IMR-90 (cell line): ENCODE measurements around the gene SLC9A9. TPM values are rescaled to one million over a fixed set of nuclear protein-coding genes. Genes with fewer than 3 reads are reported as not detected.

Experiments used
- ATAC-seq: fragments of 200-7000 bp; cut with Tn5 transposase; 2 replicates; pipeline ENCODE4 v1.9.1; 2020; ENCODE audit warnings: low read depth, mild to moderate bottlenecking, moderate library complexity
- BruUV-seq: library from RNA; stranded (reverse); fragments of 400-500 nt; replicated peaks from 2 replicates; lab custom pipeline; 2021; lab: Mats Ljungman, UMichigan
- CTCF ChIA-PET: fragments of 300-600 bp; formaldehyde crosslinking; extraction: SDS; loops from one replicate; lab custom pipeline; 2021; ENCODE audit warnings: antibody characterized with exemption; lab: Yijun Ruan, JAX
- POLR2A ChIA-PET: fragments of 300-600 bp; sonication (Branson Sonifier 250); formaldehyde crosslinking; loops from one replicate; lab custom pipeline; 2022; ENCODE audit warnings: antibody characterized with exemption; ENCODE audit not compliant: unreplicated experiment; lab: Charles Lee
- DNase-seq: peaks from one replicate; pipeline ENCODE4 v3.0.0; 2013
- H2AFZ ChIP-seq: replicated peaks from 2 replicates; pipeline ENCODE3; 2013; ENCODE audit warnings: low read length, mild to moderate bottlenecking; ENCODE audit not compliant: poor library complexity
- H2AK5ac ChIP-seq: 2 replicates; pipeline ENCODE4 v1.6.1; 2013; ENCODE audit warnings: low read depth, low read length, inconsistent platforms
- H2AK9ac ChIP-seq: replicated peaks from 2 replicates; pipeline ENCODE3; 2013; ENCODE audit warnings: mild to moderate bottlenecking, low read depth, low read length, moderate library complexity; ENCODE audit not compliant: poor library complexity
- H2BK120ac ChIP-seq: 2 replicates; pipeline ENCODE4 v1.6.1; 2013; ENCODE audit warnings: low read depth, low read length, inconsistent platforms
- H2BK15ac ChIP-seq: 3 replicates; pipeline ENCODE4 v1.6.1; 2013; ENCODE audit warnings: low read depth, low read length, inconsistent platforms
- H2BK20ac ChIP-seq: 2 replicates; pipeline ENCODE4 v1.6.1; 2013; ENCODE audit warnings: low read depth, mild to moderate bottlenecking, inconsistent platforms, low read length, moderate library complexity
- H2BK5ac ChIP-seq: 2 replicates; pipeline ENCODE4 v1.6.1; 2013; ENCODE audit warnings: mild to moderate bottlenecking, low read depth, low read length, inconsistent platforms; ENCODE audit not compliant: poor library complexity, severe bottlenecking
- H3K14ac ChIP-seq: replicated peaks from 2 replicates; pipeline ENCODE4 v1.6.1; 2013; ENCODE audit warnings: low read depth, low read length, inconsistent platforms
- H3K18ac ChIP-seq: 2 replicates; pipeline ENCODE4 v1.6.1; 2013; ENCODE audit warnings: low read depth, low read length, control low read depth
- H3K23ac ChIP-seq: 2 replicates; pipeline ENCODE4 v1.6.1; 2013; ENCODE audit warnings: low read depth, low read length, inconsistent platforms
- H3K27ac ChIP-seq: 2 replicates; pipeline ENCODE4 v1.5.1; 2013; ENCODE audit warnings: mild to moderate bottlenecking, control low read depth, low read length; ENCODE audit not compliant: insufficient read depth
- H3K27me3 ChIP-seq: 2 replicates; pipeline ENCODE4 v1.6.1; 2013; ENCODE audit warnings: low read length; ENCODE audit not compliant: control insufficient read depth, insufficient read depth
- H3K36me3 ChIP-seq: 2 replicates; pipeline ENCODE4 v1.6.1; 2013; ENCODE audit warnings: low read length, mixed read lengths; ENCODE audit not compliant: control insufficient read depth, insufficient read depth
- H3K4ac ChIP-seq: 2 replicates; pipeline ENCODE4 v1.6.1; 2013; ENCODE audit warnings: low read depth, low read length, inconsistent platforms
- H3K4me1 ChIP-seq: 2 replicates; pipeline ENCODE4 v1.6.1; 2013; ENCODE audit warnings: low read length, mixed read lengths; ENCODE audit not compliant: control insufficient read depth, insufficient read depth
- H3K4me2 ChIP-seq: 2 replicates; pipeline ENCODE4 v1.6.1; 2013; ENCODE audit warnings: low read depth, mild to moderate bottlenecking, control low read depth, low read length, moderate library complexity
- H3K4me3 ChIP-seq: 2 replicates; pipeline ENCODE4 v1.5.1; 2013; ENCODE audit warnings: low read depth, mild to moderate bottlenecking, control low read depth, low read length, moderate library complexity; ENCODE audit not compliant: insufficient read depth
- H3K56ac ChIP-seq: 2 replicates; pipeline ENCODE4 v1.6.1; 2013; ENCODE audit warnings: low read length, inconsistent platforms; ENCODE audit not compliant: insufficient read depth; ENCODE audit errors: extremely low read depth
- H3K79me1 ChIP-seq, 2 experiments: 2 replicates each; pipeline ENCODE4 v1.6.1; 2013; ENCODE audit warnings: low read length in 2 of 2, inconsistent platforms in 1 of 2, low read depth in 1 of 2
- H3K9ac ChIP-seq: 2 replicates; pipeline ENCODE4 v1.6.1; 2013; ENCODE audit warnings: low read depth, low read length, control low read depth
- H3K9me1 ChIP-seq: 2 replicates; pipeline ENCODE4 v1.6.1; 2013; ENCODE audit warnings: low read length, inconsistent platforms; ENCODE audit not compliant: insufficient read depth
- H3K9me3 ChIP-seq: 2 replicates; pipeline ENCODE4 v1.6.1; 2013; ENCODE audit warnings: low read length; ENCODE audit not compliant: control insufficient read depth, insufficient read depth
- H4K20me1 ChIP-seq: 2 replicates; pipeline ENCODE4 v1.6.1; 2013; ENCODE audit warnings: low read length, inconsistent platforms; ENCODE audit not compliant: insufficient read depth
- H4K5ac ChIP-seq: 2 replicates; pipeline ENCODE4 v1.6.1; 2013; ENCODE audit warnings: mild to moderate bottlenecking, low read depth, low read length, control low read depth
- H4K8ac ChIP-seq, 2 experiments: 2 replicates each; pipeline ENCODE4 v1.6.1; 2013; ENCODE audit warnings: low read depth in 2 of 2, low read length in 2 of 2, control low read depth in 1 of 2, inconsistent platforms in 1 of 2
- H4K91ac ChIP-seq: 2 replicates; pipeline ENCODE4 v1.6.1; 2013; ENCODE audit warnings: low read depth, low read length, inconsistent platforms; ENCODE audit not compliant: insufficient read depth
- BHLHE40 ChIP-seq: fragments of 150-350 bp; IDR thresholded peaks from 2 replicates; pipeline ENCODE4 v1.6.1; 2016; ENCODE audit warnings: mild to moderate bottlenecking, low read depth, low read length
- CEBPB ChIP-seq: IDR thresholded peaks from 2 replicates; pipeline ENCODE4 v1.6.1; 2012; ENCODE audit warnings: low read depth, low read length, improper control_type of control experiment
- CHD1 ChIP-seq: IDR thresholded peaks from 2 replicates; pipeline ENCODE4 v1.6.1; 2012; ENCODE audit warnings: low read depth, low read length, improper control_type of control experiment
- CTCF ChIP-seq: conservative IDR thresholded peaks from 2 replicates; pipeline ENCODE4 v1.5.1; 2012; ENCODE audit warnings: mild to moderate bottlenecking, low read depth, low read length, improper control_type of control experiment
- ELK1 ChIP-seq: fragments of 150-350 bp; IDR thresholded peaks from 2 replicates; pipeline ENCODE4 v1.6.1; 2016; ENCODE audit warnings: low read depth, mild to moderate bottlenecking, low read length, moderate library complexity, borderline replicate concordance
- FOS ChIP-seq: fragments of 150-350 bp; IDR thresholded peaks from 2 replicates; pipeline ENCODE4 v1.6.1; 2016; ENCODE audit warnings: low read depth, low read length
- MAFK ChIP-seq: IDR thresholded peaks from 2 replicates; pipeline ENCODE4 v1.6.1; 2012; ENCODE audit warnings: low read depth, low read length, improper control_type of control experiment
- MAZ ChIP-seq: IDR thresholded peaks from 2 replicates; pipeline ENCODE4 v1.6.1; 2012; ENCODE audit warnings: low read depth, mild to moderate bottlenecking, low read length, improper control_type of control experiment, moderate library complexity, borderline replicate concordance
- MXI1 ChIP-seq: IDR thresholded peaks from 2 replicates; pipeline ENCODE4 v1.6.1; 2012; ENCODE audit warnings: low read depth, mild to moderate bottlenecking, low read length, moderate library complexity, borderline replicate concordance
- NFE2L2 ChIP-seq: fragments of 150-350 bp; IDR thresholded peaks from 2 replicates; pipeline ENCODE4 v1.6.1; 2016; ENCODE audit warnings: low read depth, mild to moderate bottlenecking, low read length
- POLR2A ChIP-seq: IDR thresholded peaks from 2 replicates; pipeline ENCODE4 v1.6.1; 2012; ENCODE audit warnings: mild to moderate bottlenecking, low read depth, low read length
- RAD21 ChIP-seq: IDR thresholded peaks from 2 replicates; pipeline ENCODE4 v1.6.1; 2012; ENCODE audit warnings: low read length, improper control_type of control experiment
- RCOR1 ChIP-seq: IDR thresholded peaks from 2 replicates; pipeline ENCODE4 v1.6.1; 2012; ENCODE audit warnings: mild to moderate bottlenecking, low read length, improper control_type of control experiment; ENCODE audit not compliant: insufficient replicate concordance
- RFX5 ChIP-seq: IDR thresholded peaks from 2 replicates; pipeline ENCODE4 v1.8.0; 2012; ENCODE audit warnings: low read depth, mild to moderate bottlenecking, low read length, moderate library complexity
- SMC3 ChIP-seq: fragments of 150-350 bp; IDR thresholded peaks from 2 replicates; pipeline ENCODE4 v1.6.1; 2016; ENCODE audit warnings: low read depth, mild to moderate bottlenecking, antibody characterized with exemption, low read length, moderate library complexity
- USF2 ChIP-seq: fragments of 150-350 bp; IDR thresholded peaks from 2 replicates; pipeline ENCODE4 v1.6.1; 2017; ENCODE audit warnings: mild to moderate bottlenecking, antibody characterized with exemption, low read length, low read depth
- dilution Hi-C: fragments of 300-500 bp; cut with HindIII; formaldehyde crosslinking; loops from one replicate; pipeline ENCODE4 v1.14.3; 2018; ENCODE audit warnings: low sequenced_read_pairs; ENCODE audit not compliant: unreplicated experiment
- in situ Hi-C: fragments of 300-500 bp; cut with MboI; formaldehyde crosslinking; loops from 3 replicates; pipeline ENCODE4 v1.14.3; 2019; ENCODE audit warnings: low sequenced_read_pairs, inconsistent platforms, mixed read lengths
- intact Hi-C: fragments of 100-400 bp; cut with micrococcal nuclease; formaldehyde crosslinking; loops from 2 replicates; pipeline ENCODE4 v1.10.0; 2022
- polyA plus RNA-seq, 3 experiments: library from polyadenylated mRNA; depleted of rRNA; stranded (reverse); fragments of >200 nt; gene quantifications; 2 replicates each; pipeline ENCODE4 v1.2.3, GENCODE V29; 2012; ENCODE audit warnings: low replicate concordance in 1 of 3
- total RNA-seq: library from RNA; depleted of rRNA; stranded (reverse); fragments of >200 nt; gene quantifications from 2 replicates; pipeline ENCODE4 v1.2.3, GENCODE V29; 2012

The SLC9A9 gene
- total and polyA plus RNA-seq, 2 of the 4 experiments (the other 2 are of a cell fraction): 1.4 to 2.3 TPM

- Histone ChIP-seq H3K9me1 (no peaks in the 10 kb centered on the region), H2AK5ac (no peak overlapping the region), H3K36me3 (no peaks in the 10 kb centered on the region), H2BK120ac (no peak overlapping the region), H3K9ac (no peak overlapping the region), H3K4me1 (no peaks in the 10 kb centered on the region), H3K56ac (no peak overlapping the region), H2BK20ac (no peak overlapping the region), H3K23ac (no peak overlapping the region), H2BK15ac (no peak overlapping the region), H3K9me3 (no peaks in the 10 kb centered on the region), H2BK5ac (no peak overlapping the region), H3K27me3 (no peaks in the 10 kb centered on the region; the same call in 1 of the 2 replicates), H3K4me2 (no peak overlapping the region), H4K20me1 (no peaks in the 10 kb centered on the region), H4K5ac (no peak overlapping the region), H3K14ac (no peak overlapping the region), H3K18ac (no peak overlapping the region), H3K79me1 (no peaks in the 10 kb centered on the region), H3K27ac (no peak overlapping the region), H4K8ac (no peak overlapping the region), H2AK9ac (no peak overlapping the region), H2AFZ (no peak overlapping the region), H3K4me3 (no peak overlapping the region), H4K91ac (no peak overlapping the region), H3K4ac (no peak overlapping the region)
- dilution Hi-C loops: no loop called here
- intact Hi-C loops: no loop called here
- no TSS peak for BruUV-seq
- ChIA-PET POLR2A (no interaction called here), CTCF (interaction anchor here (1.1 kb wide), 1 partner anchor 10 kb away, joined by 3 read pairs; no protein-coding TSS in a partner anchor)
- no peak for ATAC-seq
- in situ Hi-C loops: no loop called here
- DNase-seq: no peak
- TF ChIP-seq ELK1: no peak
- TF ChIP-seq POLR2A: no peak
- no peak for TF ChIP-seq RAD21
- TF ChIP-seq MAFK: no peak
- TF ChIP-seq MXI1: no peak
- TF ChIP-seq SMC3: no peak
- TF ChIP-seq RFX5: no peak
- TF ChIP-seq MAZ: no peak
- TF ChIP-seq CTCF: no peak
- TF ChIP-seq RCOR1: no peak
- TF ChIP-seq FOS: no peak
- no peak for TF ChIP-seq USF2
- no peak for TF ChIP-seq BHLHE40
- TF ChIP-seq NFE2L2: no peak
- TF ChIP-seq CEBPB: no peak
- no peak for TF ChIP-seq CHD1
These were observed 27.3 kb upstream of the SLC9A9 start for GRCh38 chr3:143875546-143875945.
